Tibial nerve (tissue), 4 donors: ENCODE measurements around the gene PPP1R3E.

Experiments used
- EP300 ChIP-seq, 2 donors: sonication (generic); formaldehyde crosslinking; IDR thresholded peaks; one replicate each; pipeline ENCODE4 v1.6.1; 2017; ENCODE audit warnings: antibody characterized with exemption in 2 of 2, mild to moderate bottlenecking in 1 of 2
- POLR2A ChIP-seq, 2 donors: fragments of 450-650 bp; IDR thresholded peaks; one replicate each; pipeline ENCODE4 v1.6.1; 2017; ENCODE audit warnings: antibody characterized with exemption in 2 of 2, mild to moderate bottlenecking in 2 of 2, moderate library complexity in 2 of 2
- TF ChIP-seq, protein P1 (sequence below), 5 experiments: fragments of 200-600 bp in 3 of 5; fragments of 450-650 bp in 2 of 5; sonication (generic) in 3 of 5; IDR thresholded peaks; one replicate each; pipeline ENCODE4 v1.5.1; 2016 to 2019; ENCODE audit warnings: antibody characterized with exemption in 5 of 5, mild to moderate bottlenecking in 3 of 5, moderate library complexity in 2 of 5

DNA sequence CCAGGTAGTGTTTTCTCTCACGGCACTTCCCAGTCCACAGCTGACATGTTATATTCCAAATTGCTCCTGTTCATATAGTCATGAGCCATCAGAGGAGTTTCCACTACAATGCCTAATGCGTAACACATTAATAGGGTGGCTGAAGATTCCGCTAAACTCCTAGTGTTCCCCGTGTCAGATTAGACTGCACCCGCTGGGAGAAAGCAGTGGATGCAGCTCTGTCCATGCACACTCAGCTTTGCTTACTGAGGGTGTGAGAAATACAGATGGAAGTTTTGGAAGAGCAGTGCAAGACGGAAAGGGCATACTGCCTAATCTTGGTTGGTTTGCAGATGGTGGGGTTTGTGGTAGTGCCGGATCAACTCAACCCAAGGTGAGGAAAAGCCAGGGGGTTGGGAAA, 5.6 kb downstream of the PPP1R3E start:
- TF ChIP-seq, protein P1, sequence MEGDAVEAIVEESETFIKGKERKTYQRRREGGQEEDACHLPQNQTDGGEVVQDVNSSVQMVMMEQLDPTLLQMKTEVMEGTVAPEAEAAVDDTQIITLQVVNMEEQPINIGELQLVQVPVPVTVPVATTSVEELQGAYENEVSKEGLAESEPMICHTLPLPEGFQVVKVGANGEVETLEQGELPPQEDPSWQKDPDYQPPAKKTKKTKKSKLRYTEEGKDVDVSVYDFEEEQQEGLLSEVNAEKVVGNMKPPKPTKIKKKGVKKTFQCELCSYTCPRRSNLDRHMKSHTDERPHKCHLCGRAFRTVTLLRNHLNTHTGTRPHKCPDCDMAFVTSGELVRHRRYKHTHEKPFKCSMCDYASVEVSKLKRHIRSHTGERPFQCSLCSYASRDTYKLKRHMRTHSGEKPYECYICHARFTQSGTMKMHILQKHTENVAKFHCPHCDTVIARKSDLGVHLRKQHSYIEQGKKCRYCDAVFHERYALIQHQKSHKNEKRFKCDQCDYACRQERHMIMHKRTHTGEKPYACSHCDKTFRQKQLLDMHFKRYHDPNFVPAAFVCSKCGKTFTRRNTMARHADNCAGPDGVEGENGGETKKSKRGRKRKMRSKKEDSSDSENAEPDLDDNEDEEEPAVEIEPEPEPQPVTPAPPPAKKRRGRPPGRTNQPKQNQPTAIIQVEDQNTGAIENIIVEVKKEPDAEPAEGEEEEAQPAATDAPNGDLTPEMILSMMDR (IDR thresholded peaks at IDR 0.05): no peak
- no peak for TF ChIP-seq POLR2A (IDR thresholded peaks at IDR 0.05)
- no peak for TF ChIP-seq EP300 (IDR thresholded peaks at IDR 0.05)
